NK-92 treated with Interleukin-12 subunit alpha and Interleukin-12 subunit beta, amount 100 ng/mL, for 24 hours (cell line): ENCODE results near the gene INSIG1.

Experiments
- DNase-seq: peaks from one replicate; lab custom pipeline; 2025; lab: John Stamatoyannopoulos, UW

The INSIG1 gene

GRCh38 chr7:155266440-155266839 is 31.2 kb upstream of the INSIG1 start:
- no peak for DNase-seq

- no peak for DNase-seq
Observed at GRCh38 chr7:155267023-155267422, 30.7 kb upstream of the INSIG1 start.

DNA sequence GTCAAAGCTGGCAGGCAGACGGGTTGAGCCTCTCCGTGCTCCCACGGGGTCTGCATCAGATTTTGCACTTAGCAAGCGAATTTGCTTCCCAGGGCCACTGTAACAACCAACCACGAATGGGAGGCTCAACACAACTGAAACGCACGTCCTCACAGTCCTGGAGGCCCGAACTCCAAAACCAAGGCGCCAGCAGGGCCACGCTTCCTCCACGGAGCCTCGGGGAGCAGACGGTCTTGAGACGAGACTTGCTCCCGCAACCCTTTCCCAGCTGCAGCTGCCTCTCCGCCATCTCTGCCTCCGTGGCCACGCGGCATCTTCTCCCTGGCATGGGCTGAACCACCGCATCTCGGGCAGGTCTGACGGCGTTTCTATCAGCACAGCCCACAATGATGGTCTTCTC is 30.2 kb upstream of the INSIG1 start:
- no peak for DNase-seq

GRCh38 chr7:155268211-155268610 is 29.5 kb upstream of the INSIG1 start:
- DNase-seq = no peak

- DNase-seq = no peak
Observed at GRCh38 chr7:155268921-155269650, 28.6 kb upstream of the INSIG1 start.

GRCh38 chr7:155269766-155270585 is 27.7 kb upstream of the INSIG1 start:
- DNase-seq = no peak

GRCh38 chr7:155270861-155271260 is 26.8 kb upstream of the INSIG1 start:
- no peak for DNase-seq

DNA sequence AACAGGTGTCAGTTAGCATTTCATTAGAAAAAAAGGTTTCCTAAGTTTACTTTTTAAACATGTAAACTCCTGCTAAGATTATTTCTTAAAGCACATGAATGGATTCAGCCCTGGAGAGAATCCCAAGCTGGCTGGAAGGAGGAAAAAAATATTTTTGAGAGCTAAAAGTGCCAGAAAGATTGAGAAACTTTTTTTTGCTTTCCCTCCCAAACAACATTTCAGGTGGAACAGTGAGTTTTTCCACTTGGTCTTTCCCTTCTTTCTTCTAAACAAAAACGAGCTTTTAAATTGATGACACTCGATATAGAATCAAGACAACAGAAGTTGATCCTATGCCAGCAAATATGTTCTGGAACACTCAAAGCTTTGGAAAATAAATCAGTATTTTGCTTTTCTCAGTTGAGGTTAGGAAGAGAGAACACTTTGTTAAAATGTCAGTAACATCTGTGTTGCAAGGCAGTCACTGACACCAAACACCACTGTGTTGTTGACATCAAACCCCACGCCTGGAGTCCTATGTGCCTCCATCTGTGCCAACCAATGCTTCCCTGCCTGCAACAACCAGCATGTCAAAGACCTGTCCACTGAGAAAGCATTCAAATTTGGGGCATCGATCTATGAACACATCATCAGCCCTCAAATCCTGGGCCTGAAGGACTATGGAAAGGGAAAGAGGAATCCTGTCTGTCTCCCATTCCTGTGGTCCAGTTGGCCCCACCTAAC is 22.9 kb upstream of the INSIG1 start:
- no peak for DNase-seq

DNA sequence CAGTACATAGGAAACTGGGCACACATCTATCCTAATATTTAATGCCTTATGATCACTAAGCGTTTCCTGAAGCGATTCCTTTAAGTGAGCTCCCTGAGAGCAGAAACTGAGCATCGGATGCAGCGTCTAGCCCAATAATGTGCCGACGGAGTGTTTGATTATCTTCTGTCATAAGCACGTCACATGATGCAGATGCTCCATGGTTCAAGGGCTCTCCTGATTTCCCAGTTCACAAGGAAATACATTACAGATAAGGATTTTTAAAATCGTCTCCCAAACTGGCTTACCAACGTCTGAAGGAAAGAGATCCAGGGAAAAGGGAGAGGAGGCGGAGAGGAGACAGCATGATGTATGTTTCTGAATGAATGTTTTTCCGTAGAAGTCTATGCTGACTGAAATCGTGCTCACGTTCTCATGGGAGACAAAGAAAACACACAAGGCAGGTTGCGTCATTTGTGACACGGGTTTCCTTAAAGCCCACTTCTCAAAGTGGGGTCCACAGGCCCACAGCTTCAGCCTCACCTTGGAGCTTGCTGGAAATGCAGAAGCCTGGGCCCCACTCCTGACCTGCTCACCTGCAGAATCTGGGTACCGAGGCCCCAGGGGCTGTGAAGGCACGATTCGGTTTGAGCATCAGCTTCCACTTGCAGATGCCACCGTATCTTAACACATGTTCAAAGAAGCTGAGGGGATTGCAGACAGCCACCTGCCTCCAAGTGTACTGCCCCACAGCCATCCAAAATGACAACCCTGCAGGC is 21.5 kb upstream of the INSIG1 start:
- DNase-seq = no peak

GRCh38 chr7:155276800-155277375 is 20.8 kb upstream of the INSIG1 start:
- no peak for DNase-seq

- no peak for DNase-seq
Observed at GRCh38 chr7:155277385-155277994, 20.2 kb upstream of the INSIG1 start.

GRCh38 chr7:155278921-155279320 is 18.8 kb upstream of the INSIG1 start:
- no peak for DNase-seq

- no peak for DNase-seq
Observed at GRCh38 chr7:155279787-155280445, 17.8 kb upstream of the INSIG1 start.

DNA sequence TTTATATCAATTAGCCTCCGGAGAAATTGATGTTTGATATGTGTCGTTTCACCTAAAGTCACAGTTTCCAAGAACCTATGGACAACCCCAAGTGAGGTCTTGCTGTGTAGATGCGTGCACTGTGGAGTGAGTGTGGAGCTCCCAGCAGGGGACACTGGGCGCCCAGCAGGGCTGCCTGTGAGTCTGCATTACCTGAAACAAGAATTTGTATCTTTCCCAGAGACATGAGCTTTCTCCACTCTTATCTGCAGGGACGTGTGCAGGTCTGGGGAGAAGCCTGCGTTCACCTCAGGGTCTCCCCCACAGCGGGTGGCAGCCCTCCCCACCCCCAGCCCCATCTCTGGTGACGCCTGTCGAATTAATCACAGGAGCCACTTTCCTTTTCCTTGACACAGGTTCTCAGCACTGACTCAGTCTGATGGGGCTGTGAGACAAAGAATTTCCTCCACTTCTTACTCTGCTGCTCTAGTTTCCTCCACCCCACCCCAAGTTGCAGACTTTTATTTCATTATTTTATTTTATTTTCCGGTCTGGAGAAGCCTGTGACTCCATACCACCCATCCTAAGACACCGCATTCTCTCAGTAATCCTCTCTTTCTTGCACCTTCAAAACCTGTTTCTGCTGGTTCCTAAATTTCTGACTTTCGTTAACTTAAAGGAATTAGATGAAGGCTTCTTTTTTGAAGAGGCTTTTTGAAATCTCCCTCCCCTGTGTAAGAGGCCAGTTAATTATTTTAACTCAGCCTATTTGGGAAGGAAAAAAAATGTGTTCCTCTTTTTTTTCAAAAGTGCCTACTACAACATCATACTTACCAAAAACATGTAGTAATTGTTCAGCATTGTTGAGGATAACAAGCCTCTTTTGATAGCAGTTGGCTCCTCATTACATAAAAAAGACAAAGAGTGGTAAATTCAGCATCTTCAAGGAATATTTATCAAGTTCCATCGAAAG is 17.0 kb upstream of the INSIG1 start:
- no peak for DNase-seq

DNA sequence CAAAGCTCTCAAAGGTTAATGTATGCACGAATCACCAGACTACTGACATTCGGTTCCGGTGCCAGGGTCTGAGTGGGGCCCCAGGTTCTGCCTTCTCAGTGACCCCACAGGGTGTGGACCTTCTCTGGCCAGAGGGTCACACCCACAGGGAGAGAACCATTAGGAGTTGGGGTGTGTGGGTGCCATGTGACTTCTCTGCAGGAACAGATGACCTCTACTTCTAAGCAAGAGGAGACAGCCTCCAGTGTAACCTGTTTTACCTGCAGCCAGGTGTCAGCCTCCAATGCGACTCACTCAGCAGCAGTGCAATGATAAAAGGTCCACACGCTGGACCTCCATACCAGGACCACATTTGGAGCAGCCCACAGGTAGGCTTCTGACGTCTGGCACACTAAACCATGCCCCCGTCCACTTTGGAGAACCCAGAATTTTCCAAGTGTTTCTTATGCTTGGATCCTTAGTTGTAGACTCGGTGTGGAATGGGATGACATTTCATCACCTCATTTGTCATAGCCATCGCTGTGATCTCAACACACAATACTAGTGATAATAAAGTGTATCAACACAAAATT is 16.2 kb upstream of the INSIG1 start:
- DNase-seq = no peak

DNA sequence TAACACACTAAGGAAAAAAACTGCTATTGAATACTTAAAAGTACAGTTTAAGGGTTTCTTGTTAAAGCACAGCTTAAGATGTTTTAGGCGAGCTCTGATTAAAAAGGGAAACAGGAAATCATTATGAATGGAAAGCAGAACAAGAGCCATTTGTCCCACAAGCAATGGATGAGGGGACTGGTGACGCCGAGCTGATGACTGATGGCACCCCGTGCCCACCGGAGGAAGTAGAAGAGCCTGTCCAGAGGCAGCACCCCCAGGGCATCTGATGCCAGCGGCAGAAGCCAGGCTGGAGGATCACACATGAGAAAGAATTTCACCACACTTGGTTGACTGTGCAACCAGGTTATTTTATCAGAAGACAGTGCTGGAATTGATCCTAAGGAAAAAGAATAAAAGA is 15.0 kb upstream of the INSIG1 start:
- no peak for DNase-seq

- no peak for DNase-seq
Observed at GRCh38 chr7:155283565-155284194, 14.0 kb upstream of the INSIG1 start.

DNA sequence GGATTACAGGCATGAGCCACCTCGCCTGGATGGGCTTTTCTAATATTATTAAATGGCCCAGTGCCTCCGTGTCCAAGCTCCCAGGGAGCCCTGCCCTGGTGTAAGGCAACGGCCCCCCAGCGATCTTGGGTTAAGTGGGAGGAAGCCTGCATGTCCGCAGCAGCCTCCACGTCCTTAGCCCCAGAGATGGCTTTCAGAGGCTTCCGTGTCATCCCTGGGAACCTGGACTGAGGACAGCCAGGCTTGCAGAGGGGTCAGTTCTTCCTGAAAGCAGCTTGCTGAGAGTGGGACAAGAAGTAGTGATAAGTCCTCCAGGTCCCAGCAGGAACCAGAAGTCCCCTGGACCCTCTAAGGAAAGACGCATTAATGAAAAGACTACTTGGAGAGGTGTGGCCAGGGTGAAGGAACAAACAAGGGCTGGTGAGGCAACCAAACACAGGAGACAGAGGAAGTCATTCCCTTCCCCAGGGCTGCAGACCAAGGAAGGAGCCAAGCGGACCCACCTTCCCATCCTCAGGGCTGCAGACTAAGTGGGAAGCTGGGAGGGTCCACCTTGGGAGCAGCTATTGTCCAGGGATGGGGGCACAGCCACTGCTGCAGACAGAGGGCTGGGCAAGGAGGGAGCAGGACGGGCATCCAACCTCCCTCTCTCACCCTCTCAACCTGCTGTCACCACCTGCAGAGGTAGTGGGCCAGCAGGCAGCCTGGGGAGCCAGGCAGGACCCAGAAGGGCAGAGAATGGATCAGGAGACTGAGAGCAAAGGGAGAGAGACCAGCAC is 13.0 kb upstream of the INSIG1 start:
- DNase-seq = no peak
